Adrenal gland (tissue), 5 donors: ENCODE results near the gene MAN2A2.

ENCODE experiments used
- CTCF ChIP-seq, 6 experiments: fragments of 450-650 bp in 4 of 6; fragments of 200-600 bp in 2 of 6; sonication (generic) in 1 of 6; IDR thresholded peaks; 1 replicate in 5 of 6; 2 replicates in 1 of 6; pipeline versions ENCODE4 v1.5.1 to v1.8.0; 2016 to 2021; ENCODE audit warnings: antibody characterized with exemption in 6 of 6, mild to moderate bottlenecking in 2 of 6, moderate library complexity in 1 of 6
- POLR2A ChIP-seq, 2 donors: fragments of 450-650 bp; IDR thresholded peaks; one replicate each; pipeline ENCODE4 v1.6.1; 2017; ENCODE audit warnings: antibody characterized with exemption in 2 of 2, mild to moderate bottlenecking in 2 of 2, moderate library complexity in 1 of 2
- donor health status: DM: no; HTN: no; CAD: no.

GRCh38 chr15:90889736-90890456, 13.2 kb upstream of the MAN2A2 start:
- TF ChIP-seq CTCF (IDR thresholded peaks at IDR 0.05) (no peak), POLR2A (IDR thresholded peaks at IDR 0.05) (no peak)
